Retinal pigment epithelial cell (primary cell): ENCODE measurements around the gene RNF180.
"Not testable (repeated sequence)": the region's sequence is repeated elsewhere in the genome, so short reads cannot be mapped to it uniquely, and the experiment has no call there.

Source experiments
- DNase-seq: peaks from one replicate; pipeline ENCODE4 v3.0.0-alpha.2; 2010; ENCODE audit warnings: low read depth
- H3K4me3 ChIP-seq: 2 replicates; pipeline ENCODE4 v1.5.1; 2011; ENCODE audit warnings: mild to moderate bottlenecking, low read length, control low read depth, moderate library complexity
- TF ChIP-seq, protein P1 (sequence below): conservative IDR thresholded peaks from 2 replicates; pipeline ENCODE4 v1.5.1; 2011; ENCODE audit warnings: low read depth, low read length, control low read depth, inconsistent platforms

The RNF180 gene

GRCh38 chr5:64273276-64273675, 107.6 kb downstream of the RNF180 start:
- TF ChIP-seq, protein P1, sequence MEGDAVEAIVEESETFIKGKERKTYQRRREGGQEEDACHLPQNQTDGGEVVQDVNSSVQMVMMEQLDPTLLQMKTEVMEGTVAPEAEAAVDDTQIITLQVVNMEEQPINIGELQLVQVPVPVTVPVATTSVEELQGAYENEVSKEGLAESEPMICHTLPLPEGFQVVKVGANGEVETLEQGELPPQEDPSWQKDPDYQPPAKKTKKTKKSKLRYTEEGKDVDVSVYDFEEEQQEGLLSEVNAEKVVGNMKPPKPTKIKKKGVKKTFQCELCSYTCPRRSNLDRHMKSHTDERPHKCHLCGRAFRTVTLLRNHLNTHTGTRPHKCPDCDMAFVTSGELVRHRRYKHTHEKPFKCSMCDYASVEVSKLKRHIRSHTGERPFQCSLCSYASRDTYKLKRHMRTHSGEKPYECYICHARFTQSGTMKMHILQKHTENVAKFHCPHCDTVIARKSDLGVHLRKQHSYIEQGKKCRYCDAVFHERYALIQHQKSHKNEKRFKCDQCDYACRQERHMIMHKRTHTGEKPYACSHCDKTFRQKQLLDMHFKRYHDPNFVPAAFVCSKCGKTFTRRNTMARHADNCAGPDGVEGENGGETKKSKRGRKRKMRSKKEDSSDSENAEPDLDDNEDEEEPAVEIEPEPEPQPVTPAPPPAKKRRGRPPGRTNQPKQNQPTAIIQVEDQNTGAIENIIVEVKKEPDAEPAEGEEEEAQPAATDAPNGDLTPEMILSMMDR: no peak
- no peak for DNase-seq
- H3K4me3 ChIP-seq: no peak overlapping the region

- H3K4me3 ChIP-seq: no peak overlapping the region
- TF ChIP-seq, protein P1: no peak
- DNase-seq: no peak
Observed at GRCh38 chr5:64285188-64286130, 119.8 kb downstream of the RNF180 start.

DNA sequence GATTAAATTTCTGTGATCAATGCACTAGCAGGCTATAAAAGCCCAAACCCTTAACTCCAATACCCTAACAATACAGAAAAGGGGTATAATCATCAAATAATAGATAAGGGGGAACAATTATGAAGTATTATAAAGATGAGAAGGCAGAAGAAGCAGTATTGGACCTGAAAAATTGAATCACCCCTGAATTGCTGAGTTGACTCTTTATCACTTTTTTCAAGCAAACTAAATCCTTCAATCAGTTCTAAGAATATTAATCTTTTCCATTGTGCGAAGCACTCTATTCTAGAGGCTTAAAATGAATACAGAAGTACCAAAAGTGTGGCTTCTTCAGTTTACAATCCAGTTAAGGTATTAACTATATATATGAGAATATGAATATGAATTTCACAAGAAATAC, 120.7 kb downstream of the RNF180 start:
- TF ChIP-seq, protein P1: no peak
- DNase-seq: no peak
- H3K4me3 ChIP-seq: no peak overlapping the region

DNA sequence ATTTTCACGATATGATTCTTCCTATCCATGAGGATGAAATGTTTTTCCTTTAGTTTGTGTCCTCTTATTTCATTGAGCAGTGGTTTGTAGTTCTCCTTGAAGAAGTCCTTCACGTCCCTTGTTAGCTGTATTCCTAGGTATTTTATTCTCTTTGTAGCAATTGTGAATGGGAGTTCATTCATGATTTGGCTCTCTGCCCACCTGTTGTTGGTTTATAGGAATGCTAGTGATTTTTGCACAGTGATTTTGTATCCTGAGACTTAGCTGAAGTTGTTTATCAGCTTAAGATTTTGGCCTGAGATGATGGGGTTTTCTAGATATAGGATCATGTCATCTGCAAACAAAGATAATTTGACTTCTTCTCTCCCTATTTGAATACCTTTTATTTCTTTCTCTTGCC, 122.9 kb downstream of the RNF180 start:
- H3K4me3 ChIP-seq: not testable (repeated sequence)

DNA sequence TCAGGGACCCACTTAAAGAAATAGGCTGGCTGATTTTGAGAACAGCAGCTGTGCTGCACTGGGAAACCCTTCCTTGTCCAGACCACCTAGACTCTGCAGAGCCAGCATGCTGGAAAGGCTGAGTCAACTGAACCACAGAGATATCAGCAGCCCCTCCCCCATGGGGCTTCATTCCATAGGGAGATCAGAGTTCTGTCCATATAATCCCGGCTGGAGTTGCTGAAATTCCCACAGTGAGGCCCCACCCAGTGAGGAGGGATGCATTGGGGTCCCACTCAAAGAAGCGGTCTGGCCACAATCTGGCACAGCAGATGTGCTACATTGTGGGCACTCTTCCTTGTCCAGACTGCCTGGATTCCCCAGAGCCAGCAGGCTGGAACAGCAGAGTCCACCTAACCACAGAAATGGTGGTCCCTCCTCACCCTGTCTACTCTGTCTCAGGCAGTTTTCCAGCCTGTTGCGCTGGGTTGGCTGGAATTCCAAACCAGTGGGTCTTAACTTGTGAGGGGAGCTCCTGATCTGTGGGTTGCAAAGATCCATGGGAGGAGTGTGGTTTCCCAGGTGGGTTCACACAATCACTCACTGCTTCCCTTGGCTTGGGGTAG, 127.1 kb downstream of the RNF180 start:
- H3K4me3 ChIP-seq: no peak overlapping the region
- no peak for DNase-seq
- TF ChIP-seq, protein P1: no peak

More for the DNA sequence above, 122.9 kb downstream of the RNF180 start:
- not testable (repeated sequence) for DNase-seq

DNA sequence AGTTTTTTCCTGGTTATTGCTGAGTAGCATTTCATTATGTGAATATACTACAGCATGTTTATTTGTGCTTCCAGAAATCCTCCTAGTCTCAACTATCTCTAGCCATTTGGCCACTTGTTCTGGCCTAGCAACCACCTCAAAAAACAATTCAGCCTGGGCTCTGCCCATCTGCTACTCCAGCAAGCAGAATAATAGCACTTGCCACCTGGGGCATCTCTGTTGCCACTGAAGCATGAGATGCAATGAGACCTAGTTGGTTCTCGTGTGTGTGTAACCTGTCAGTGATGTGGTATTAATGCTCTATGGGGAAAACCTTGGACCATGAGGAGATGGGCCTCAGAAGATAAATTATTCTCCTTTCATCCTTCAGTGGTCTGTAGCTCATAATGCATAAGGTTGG, 129.5 kb downstream of the RNF180 start:
- no peak overlapping the region for H3K4me3 ChIP-seq
- TF ChIP-seq, protein P1: no peak
- DNase-seq: no peak

- H3K4me3 ChIP-seq: no peak overlapping the region
- TF ChIP-seq, protein P1: no peak
- no peak for DNase-seq
Observed at GRCh38 chr5:64298586-64298985, 132.9 kb downstream of the RNF180 start.
